Activated CD8-positive, alpha-beta memory T cell treated with anti-CD3 and anti-CD28 coated beads, Interleukin-2, amount 50 U/mL, for 24 hours (primary cell): Measurements from ENCODE around the gene OR51B2.

Experiments
- DNase-seq: peaks from one replicate; pipeline ENCODE4 v3.0.0-alpha.2; 2020; ENCODE audit errors: extremely low read depth

OR51B2 gene

GRCh38 chr11:5283882-5284281, 40.2 kb downstream of the OR51B2 start:
- DNase-seq = no peak

GRCh38 chr11:5283086-5283485, 41.0 kb downstream of the OR51B2 start:
- no peak for DNase-seq

- DNase-seq = no peak
Observed at GRCh38 chr11:5282628-5283027, 41.5 kb downstream of the OR51B2 start.

GRCh38 chr11:5281596-5281995, 42.5 kb downstream of the OR51B2 start:
- DNase-seq = no peak

- no peak for DNase-seq
Observed at GRCh38 chr11:5280582-5281102, 43.5 kb downstream of the OR51B2 start.

GRCh38 chr11:5279471-5280090, 44.5 kb downstream of the OR51B2 start:
- DNase-seq = no peak

- DNase-seq = no peak
Observed at GRCh38 chr11:5277807-5278382, 46.2 kb downstream of the OR51B2 start.

- DNase-seq = no peak
Observed at GRCh38 chr11:5276697-5277096, 47.4 kb downstream of the OR51B2 start.

- DNase-seq = no peak
Observed at GRCh38 chr11:5275369-5276110, 48.6 kb downstream of the OR51B2 start.

GRCh38 chr11:5274395-5274794, 49.7 kb downstream of the OR51B2 start:
- DNase-seq = no peak
